SK-N-MC (cell line): ENCODE data around the gene BICD1.
A peak's percentile ranks its signal among the peaks of the same experiment; 100 is the strongest.
"Not testable (repeated sequence)": the region's sequence is repeated elsewhere in the genome, so short reads cannot be mapped to it uniquely, and the experiment has no call there.

Experiments used
- DNase-seq: peaks from one replicate; pipeline ENCODE4 v3.0.0-alpha.2; 2011; ENCODE audit warnings: low read depth, low spot score
- H3K27ac ChIP-seq: fragments of 200-600 bp; sonication (generic); 2 replicates; pipeline ENCODE4 v1.5.1; 2016; ENCODE audit warnings: mixed run types
- H3K36me3 ChIP-seq: fragments of 200-600 bp; sonication (generic); 2 replicates; pipeline ENCODE4 v1.6.1; 2017; ENCODE audit warnings: antibody characterized with exemption, low read length, mixed read lengths; ENCODE audit not compliant: insufficient read depth
- H3K4me3 ChIP-seq: fragments of 200-600 bp; sonication (generic); 2 replicates; pipeline ENCODE4 v1.5.1; 2016
- H3K9ac ChIP-seq: fragments of 200-600 bp; sonication (generic); 2 replicates; pipeline ENCODE4 v1.8.0; 2017; ENCODE audit warnings: mixed run types, mixed read lengths; ENCODE audit not compliant: insufficient read length
- H3K9me3 ChIP-seq: fragments of 200-600 bp; sonication (generic); 2 replicates; pipeline ENCODE4 v1.6.1; 2017; ENCODE audit warnings: low read depth, mild to moderate bottlenecking, antibody characterized with exemption, low read length, moderate library complexity, mixed read lengths
- EZH2 ChIP-seq: fragments of 200-600 bp; sonication (generic); IDR thresholded peaks from one replicate; pipeline ENCODE4 v1.6.1; 2017; ENCODE audit warnings: antibody characterized with exemption
- FOXP2 ChIP-seq: optimal IDR thresholded peaks from 2 replicates; pipeline ENCODE3; 2011; ENCODE audit warnings: mild to moderate bottlenecking, moderate library complexity; ENCODE audit not compliant: insufficient read depth; ENCODE audit errors: extremely low read length, control extremely low read depth
- POLR2AphosphoS5 ChIP-seq: IDR thresholded peaks from 2 replicates; pipeline ENCODE4 v1.6.1; 2012; ENCODE audit warnings: mild to moderate bottlenecking, low read depth, low read length, borderline replicate concordance

The BICD1 gene

GRCh38 chr12:32089586-32089985, 17.1 kb upstream of the BICD1 start:
- Histone ChIP-seq H3K27ac (no peak overlapping the region), H3K36me3 (no peaks in the 10 kb centered on the region), H3K9ac (no peak overlapping the region), H3K4me3 (no peak overlapping the region), H3K9me3 (no peaks in the 10 kb centered on the region)
- DNase-seq, result no peak
- no peak for TF ChIP-seq FOXP2
- no peak for TF ChIP-seq EZH2
- TF ChIP-seq POLR2AphosphoS5, result no peak

GRCh38 chr12:32091696-32092095, 15.0 kb upstream of the BICD1 start:
- Histone ChIP-seq H3K27ac (no peak overlapping the region), H3K4me3 (no peak overlapping the region), H3K36me3 (no peaks in the 10 kb centered on the region), H3K9me3 (no peaks in the 10 kb centered on the region), H3K9ac (no peak overlapping the region)
- no peak for TF ChIP-seq FOXP2
- TF ChIP-seq EZH2, result no peak
- TF ChIP-seq POLR2AphosphoS5, result no peak
- no peak for DNase-seq

GRCh38 chr12:32098112-32098511, 8.5 kb upstream of the BICD1 start:
- Histone ChIP-seq H3K9me3 (no peaks in the 10 kb centered on the region), H3K36me3 (no peaks in the 10 kb centered on the region), H3K27ac (no peak overlapping the region), H3K9ac (no peak overlapping the region), H3K4me3 (no peak overlapping the region)
- no peak for TF ChIP-seq EZH2
- no peak for TF ChIP-seq FOXP2
- no peak for TF ChIP-seq POLR2AphosphoS5
- DNase-seq, result no peak

GRCh38 chr12:32099275-32099674, 7.4 kb upstream of the BICD1 start:
- H3K4me3 ChIP-seq, DNase-seq, H3K36me3 ChIP-seq, H3K27ac ChIP-seq, H3K9me3 ChIP-seq, H3K9ac ChIP-seq: not testable (repeated sequence)

GRCh38 chr12:32100361-32100760, 6.3 kb upstream of the BICD1 start:
- H3K9me3 ChIP-seq, result no peaks in the 10 kb centered on the region
- no peak overlapping the region for H3K27ac ChIP-seq
- no peak overlapping the region for H3K9ac ChIP-seq
- H3K36me3 ChIP-seq, result no peaks in the 10 kb centered on the region
- no peak for DNase-seq
- H3K4me3 ChIP-seq, result no peak overlapping the region
- TF ChIP-seq EZH2 (no peak), POLR2AphosphoS5 (no peak), FOXP2 (no peak)

- no peaks in the 10 kb centered on the region for H3K36me3 ChIP-seq
- TF ChIP-seq POLR2AphosphoS5 (no peak), FOXP2 (no peak), EZH2 (no peak)
Measured at GRCh38 chr12:32100888-32101287, 5.8 kb upstream of the BICD1 start.

GRCh38 chr12:32102234-32102633, 4.4 kb upstream of the BICD1 start:
- H3K9ac ChIP-seq, result no peak overlapping the region
- H3K36me3 ChIP-seq, result no peaks in the 10 kb centered on the region
- no peaks in the 10 kb centered on the region for H3K9me3 ChIP-seq
- H3K27ac ChIP-seq, result no peak overlapping the region
- no peak for TF ChIP-seq FOXP2
- no peak for TF ChIP-seq EZH2
- no peak for TF ChIP-seq POLR2AphosphoS5
- H3K4me3 ChIP-seq, result no peak overlapping the region
- DNase-seq, result no peak

More at GRCh38 chr12:32100888-32101287, 5.8 kb upstream of the BICD1 start:
- no peak overlapping the region for H3K9ac ChIP-seq
- no peak overlapping the region for H3K4me3 ChIP-seq
- no peaks in the 10 kb centered on the region for H3K9me3 ChIP-seq
- H3K27ac ChIP-seq, result no peak overlapping the region
- no peak for DNase-seq

- no peak overlapping the region for H3K27ac ChIP-seq
- DNase-seq, result no peak
- no peak for TF ChIP-seq FOXP2
- TF ChIP-seq EZH2, result no peak
- no peak for TF ChIP-seq POLR2AphosphoS5
- no peak overlapping the region for H3K9ac ChIP-seq
- no peaks in the 10 kb centered on the region for H3K9me3 ChIP-seq
- no peaks in the 10 kb centered on the region for H3K36me3 ChIP-seq
- no peak overlapping the region for H3K4me3 ChIP-seq
Measured at GRCh38 chr12:32104572-32105355, 1.9 kb upstream of the BICD1 start.

GRCh38 chr12:32105986-32106516, 596 bp upstream of the BICD1 start:
- Histone ChIP-seq H3K4me3 (peak overlapping the region; percentile 95), H3K27ac (no peak overlapping the region), H3K9ac (no peak overlapping the region), H3K9me3 (no peaks in the 10 kb centered on the region), H3K36me3 (no peaks in the 10 kb centered on the region)
- DNase-seq, result no peak
- no peak for TF ChIP-seq FOXP2
- TF ChIP-seq EZH2, result no peak
- no peak for TF ChIP-seq POLR2AphosphoS5
